Measurements from ENCODE around the gene MYCBPAP. TPM values are rescaled to one million over a fixed set of nuclear protein-coding genes. Genes with fewer than 3 reads are reported as not detected.

MYCBPAP gene
- total RNA-seq, 1 experiment from 2014 or later = 2.7 TPM

- peaks cover 12% of the 10 kb centered on the region for H3K27me3 ChIP-seq (replicated peaks; ENCODE audit: control insufficient read depth, insufficient read depth, low read length)
- Mint-ChIP-seq H3K27ac (ENCODE audit: unreplicated experiment) (peak within 1 kb of the TSS; percentile 52), H3K4me3 (ENCODE audit: unreplicated experiment) (peak within 1 kb of the TSS; percentile 87), H3K27me3 (ENCODE audit: insufficient read depth, unreplicated experiment) (peaks cover 16% of the 10 kb centered on the region), H3K9me3 (ENCODE audit: unreplicated experiment) (no peaks in the 10 kb centered on the region), H3K4me1 (ENCODE audit: low read depth, unreplicated experiment) (peaks cover 7% of the 10 kb centered on the region), H3K36me3 (ENCODE audit: insufficient read depth, unreplicated experiment) (peaks cover 27% of the 10 kb centered on the region)
- no peaks in the 10 kb centered on the region for H3K9me3 ChIP-seq
- H3K4me1 ChIP-seq = peaks cover 16% of the 10 kb centered on the region
- no TSS peak for BruUV-seq (replicated peaks)
- no peaks in the 10 kb centered on the region for H3K36me3 ChIP-seq (ENCODE audit: control insufficient read depth, insufficient read depth, low read length)
- POLR2A ChIA-PET = interaction anchor here (0.6 to 2.4 kb wide), 18 partner anchors 8 to 560 kb away, joined by 3 to 16 read pairs (median 4); partner anchors contain the start of genes LUC7L3 and TOB1
- DNase-seq = peak; percentile 97 to 100
- CTCF ChIA-PET = interaction anchor here (0.5 to 6.4 kb wide), 28 partner anchors 8 to 391 kb away, joined by 3 to 103 read pairs (median 6); partner anchors contain the start of genes LRRC59, RSAD1 and SPATA20
- intact Hi-C loops (cut with micrococcal nuclease; ENCODE audit: unreplicated experiment) = loop anchor here (1.0 to 2.0 kb wide), 3 partner anchors 13 to 133 kb away; partner anchors contain the start of gene SPATA20
- TF ChIP-seq CTCF (IDR thresholded peaks at IDR 0.05; ENCODE audit: insufficient read depth in 1 of 2, low read depth in 1 of 2, low read length in 1 of 2, severe bottlenecking in 1 of 2, unreplicated experiment in 1 of 2) = no peak
- peak within 1 kb of the TSS; percentile 41 for H3K4me3 ChIP-seq (ENCODE audit: low read depth, low read length)
These were observed 52.1 kb downstream of the MYCBPAP start, which contains the start of gene CACNA1G for GRCh38 chr17:50560185-50560824. CACNA1G (plus strand) TSS chr17:50560715; CDS start chr17:50561460, 745 bp downstream.

GRCh38 chr17:50560931-50561745 lies 52.9 kb downstream of the MYCBPAP start:
- ChIA-PET CTCF (interaction anchor here (0.6 to 6.4 kb wide), 25 partner anchors 9 to 422 kb away, joined by 3 to 103 read pairs (median 4); partner anchors contain the start of genes LRRC59 and RSAD1), POLR2A (interaction anchor here (0.6 to 2.4 kb wide), 12 partner anchors 9 to 713 kb away, joined by 3 to 16 read pairs (median 4); partner anchors contain the start of genes LUC7L3 and TOB1)
- peaks cover 18% of the 10 kb centered on the region for H3K27me3 Mint-ChIP-seq (ENCODE audit: insufficient read depth, unreplicated experiment)
- DNase-seq = no peak
- H3K9me3 ChIP-seq = no peaks in the 10 kb centered on the region
- intact Hi-C loops (cut with micrococcal nuclease; ENCODE audit: unreplicated experiment) = loop anchor here (1.0 to 2.0 kb wide), 3 partner anchors 14 to 132 kb away; partner anchors contain the start of gene SPATA20
- peaks cover 25% of the 10 kb centered on the region for H3K36me3 Mint-ChIP-seq (ENCODE audit: insufficient read depth, unreplicated experiment)
- peaks cover 12% of the 10 kb centered on the region for H3K27me3 ChIP-seq (replicated peaks; ENCODE audit: control insufficient read depth, insufficient read depth, low read length)
- H3K4me3 Mint-ChIP-seq (ENCODE audit: unreplicated experiment) = peak overlapping the region; percentile 87
- peaks cover 7% of the 10 kb centered on the region for H3K4me1 Mint-ChIP-seq (ENCODE audit: low read depth, unreplicated experiment)
- no TSS peak for BruUV-seq (replicated peaks)
- no peak overlapping the region for H3K27ac Mint-ChIP-seq (ENCODE audit: unreplicated experiment)
- TF ChIP-seq CTCF (IDR thresholded peaks at IDR 0.05; ENCODE audit: insufficient read depth in 1 of 2, low read depth in 1 of 2, low read length in 1 of 2, severe bottlenecking in 1 of 2, unreplicated experiment in 1 of 2) = no peak
- H3K4me3 ChIP-seq (ENCODE audit: low read depth, low read length) = peak overlapping the region; percentile 41
- peaks cover 16% of the 10 kb centered on the region for H3K4me1 ChIP-seq
- no peaks in the 10 kb centered on the region for H3K36me3 ChIP-seq (ENCODE audit: control insufficient read depth, insufficient read depth, low read length)
- H3K9me3 Mint-ChIP-seq (ENCODE audit: unreplicated experiment) = no peaks in the 10 kb centered on the region

GRCh38 chr17:50561746-50562141 lies 53.5 kb downstream of the MYCBPAP start:
- peaks cover 18% of the 10 kb centered on the region for H3K27me3 Mint-ChIP-seq (ENCODE audit: insufficient read depth, unreplicated experiment)
- TF ChIP-seq CTCF (IDR thresholded peaks at IDR 0.05; ENCODE audit: insufficient read depth in 1 of 2, low read depth in 1 of 2, low read length in 1 of 2, severe bottlenecking in 1 of 2, unreplicated experiment in 1 of 2) = no peak
- H3K36me3 ChIP-seq (ENCODE audit: control insufficient read depth, insufficient read depth, low read length) = no peaks in the 10 kb centered on the region
- no peaks in the 10 kb centered on the region for H3K9me3 ChIP-seq
- H3K4me3 Mint-ChIP-seq (ENCODE audit: unreplicated experiment) = peak overlapping the region; percentile 87
- H3K36me3 Mint-ChIP-seq (ENCODE audit: insufficient read depth, unreplicated experiment) = peaks cover 20% of the 10 kb centered on the region
- H3K27me3 ChIP-seq (replicated peaks; ENCODE audit: control insufficient read depth, insufficient read depth, low read length) = peaks cover 14% of the 10 kb centered on the region
- ChIA-PET CTCF (interaction anchor here (0.6 to 6.4 kb wide), 11 partner anchors 9 to 422 kb away, joined by 3 to 103 read pairs (median 4); no protein-coding TSS in a partner anchor), POLR2A (interaction anchor here (0.6 to 2.4 kb wide), 2 partner anchors 11 to 713 kb away, joined by 3 to 14 read pairs; no protein-coding TSS in a partner anchor)
- no TSS peak for BruUV-seq (replicated peaks)
- intact Hi-C loops (cut with micrococcal nuclease; ENCODE audit: unreplicated experiment) = loop anchor here (2.0 kb wide), 1 partner anchor 65 kb away; no protein-coding TSS in a partner anchor
- peaks cover 16% of the 10 kb centered on the region for H3K4me1 ChIP-seq
- peak overlapping the region; percentile 41 for H3K4me3 ChIP-seq (ENCODE audit: low read depth, low read length)
- H3K4me1 Mint-ChIP-seq (ENCODE audit: low read depth, unreplicated experiment) = peaks cover 7% of the 10 kb centered on the region
- H3K9me3 Mint-ChIP-seq (ENCODE audit: unreplicated experiment) = no peaks in the 10 kb centered on the region
- H3K27ac Mint-ChIP-seq (ENCODE audit: unreplicated experiment) = no peak overlapping the region
- no peak for DNase-seq
